ENCODE data around the gene CENPE.

Gene CENPE

DNA sequence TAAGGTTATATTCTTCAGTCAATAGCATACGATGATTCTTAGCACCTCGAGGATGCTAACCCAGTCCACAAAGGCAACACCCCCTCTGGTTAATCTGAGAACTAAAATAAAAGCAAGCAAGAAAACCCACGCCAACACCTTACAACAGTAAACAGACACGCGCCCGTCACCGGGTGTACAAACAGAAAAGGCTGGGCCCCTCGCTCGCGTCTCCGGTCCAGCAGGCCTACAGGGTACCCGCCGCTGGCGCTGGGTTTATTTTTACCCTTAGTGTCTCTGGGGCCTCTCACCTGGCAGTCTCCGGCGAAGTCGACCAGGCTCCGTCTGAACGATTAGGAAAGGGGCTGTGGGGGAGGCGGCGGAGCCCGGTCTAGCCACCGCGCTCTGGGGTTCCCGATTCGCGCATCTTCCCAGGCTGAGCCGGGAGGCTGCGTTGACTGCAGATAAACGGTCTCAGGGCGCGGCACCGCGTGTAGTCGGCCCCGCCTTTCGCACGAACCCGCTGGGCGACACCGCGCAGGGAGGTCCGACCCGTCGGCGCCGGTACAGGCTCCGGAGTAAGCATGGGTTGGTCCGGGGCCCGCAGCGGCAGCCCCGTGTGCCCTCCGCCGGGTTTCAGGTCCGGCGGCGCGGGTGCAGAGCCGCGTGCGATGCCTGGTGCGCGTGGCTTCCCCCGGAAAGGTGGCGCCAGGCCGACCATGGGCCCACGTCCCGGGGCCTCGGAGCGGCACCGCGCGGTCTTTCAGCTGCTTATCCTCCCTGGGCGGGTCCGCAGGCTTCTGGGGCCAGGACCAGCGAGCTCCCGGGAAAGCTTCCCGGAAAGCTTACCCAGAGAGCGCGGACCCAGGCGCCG is 122.0 kb downstream of the CENPE start:
- no peak for DNase-seq

DNA sequence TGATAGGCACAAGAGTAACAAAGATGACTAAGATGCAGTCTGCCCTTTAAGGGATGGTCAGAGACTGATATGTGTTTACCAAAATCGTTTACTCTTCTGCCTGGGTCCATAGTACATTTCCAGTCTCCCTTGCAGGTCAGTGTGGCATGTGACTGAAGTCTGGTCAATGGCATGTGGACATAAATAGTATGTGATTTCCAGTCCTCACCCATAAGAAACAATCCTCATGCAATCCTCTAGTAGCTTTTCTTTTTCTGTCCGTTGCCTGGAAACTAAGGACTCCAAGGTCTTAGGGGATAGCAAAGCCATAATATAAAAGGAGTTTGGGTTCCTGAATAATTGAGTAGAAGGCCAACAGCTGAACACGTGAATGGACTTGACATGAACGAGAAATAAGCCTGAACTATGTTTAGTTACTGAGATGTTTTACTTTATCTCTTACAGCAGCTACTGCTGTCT is 122.7 kb downstream of the CENPE start:
- DNase-seq: no peak

- no peak for DNase-seq
Observed at GRCh38 chr4:103074744-103075434, 123.3 kb downstream of the CENPE start.

- DNase-seq: no peak
Observed at GRCh38 chr4:103073792-103074438, 124.2 kb downstream of the CENPE start.

DNA sequence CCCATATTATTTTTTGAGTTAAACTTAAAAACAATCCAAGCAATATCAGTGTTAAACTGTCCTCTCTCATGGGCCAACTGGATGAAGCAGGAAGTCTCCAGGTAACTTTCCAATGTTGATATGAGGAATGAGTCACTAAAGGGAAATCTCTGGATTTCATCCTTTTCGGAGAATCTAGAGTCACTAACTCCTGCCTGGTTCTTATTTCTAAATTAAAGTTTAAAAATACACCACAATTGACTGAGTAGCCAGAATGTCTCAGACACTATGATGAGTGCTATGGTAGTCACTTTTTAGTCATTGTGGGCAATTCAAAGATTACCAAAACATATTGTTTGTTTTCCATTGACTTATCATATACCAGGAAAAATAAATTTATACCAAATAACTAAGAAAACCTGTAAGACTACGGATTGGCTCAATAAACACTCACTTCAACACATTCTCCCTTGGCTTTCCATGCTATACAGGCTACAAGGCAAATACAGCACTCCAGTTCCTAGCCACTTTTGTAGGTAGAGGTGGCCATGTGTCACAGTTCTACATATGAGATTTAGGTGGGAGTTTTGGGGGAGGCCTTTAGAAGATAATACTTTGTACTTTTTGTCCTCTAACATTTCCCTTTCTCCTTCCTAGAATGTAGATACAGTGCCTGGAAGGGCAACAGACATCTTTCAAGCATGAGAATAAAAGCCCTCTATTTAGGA is 130.1 kb downstream of the CENPE start:
- no peak for DNase-seq

DNA sequence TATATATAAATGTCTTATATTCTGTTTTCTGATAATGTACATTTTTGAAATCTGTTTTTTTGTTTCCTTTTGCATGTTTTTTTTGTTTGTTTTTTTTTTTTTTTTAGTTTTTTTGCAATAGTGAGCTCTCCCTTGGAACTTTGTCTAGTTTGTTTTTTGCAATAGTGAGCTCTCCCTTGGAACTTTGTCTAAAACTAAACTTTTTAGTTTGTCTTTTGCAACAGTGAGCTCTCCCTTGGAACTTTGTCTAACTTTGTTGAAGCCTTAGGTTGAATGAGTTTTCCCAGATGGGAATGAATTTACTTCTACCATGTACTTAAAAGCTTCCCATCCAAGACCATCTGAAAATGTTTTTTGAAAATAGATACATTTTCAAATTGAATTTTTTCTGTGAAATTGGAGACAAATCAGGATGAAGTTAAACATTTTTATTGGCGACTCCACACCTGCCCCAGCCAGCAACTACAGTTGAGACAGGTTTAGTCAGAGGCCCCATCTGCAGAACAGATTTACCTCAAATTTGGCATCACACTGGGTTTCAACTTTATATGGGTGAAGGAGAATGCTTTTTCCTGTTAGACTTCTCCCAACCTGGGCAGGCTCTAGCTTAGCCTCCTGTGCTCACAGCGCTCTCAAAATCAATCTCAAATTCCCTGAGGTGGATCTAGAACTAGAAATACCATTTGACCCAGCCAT is 137.5 kb downstream of the CENPE start:
- DNase-seq: no peak
